Measurements from ENCODE around the gene ZFAND3. TPM values are rescaled to one million over a fixed set of nuclear protein-coding genes. Genes with fewer than 3 reads are reported as not detected.

The ZFAND3 gene
- polyA plus RNA-seq, 2 of the 4 experiments (the other 2 are of a cell fraction) = 12.0 to 50.0 TPM

- WGBS (ENCODE audit: missing lambda C conversion rate) = 92% methylated on average over 5 of the region's 5 CpGs
- H3K4me1 ChIP-seq = peaks cover 32% of the 10 kb centered on the region
These were observed 174.1 kb downstream of the ZFAND3 start for GRCh38 chr6:37993596-37993995.

GRCh38 chr6:37994223-37994622 lies 174.7 kb downstream of the ZFAND3 start:
- no peak overlapping the region for H3K4me3 ChIP-seq
- no peaks in the 10 kb centered on the region for H3K9me3 ChIP-seq
- ChIA-PET CTCF (interaction anchor here (0.6 to 1.4 kb wide), 3 partner anchors 10 to 203 kb away, joined by 3 read pairs; no protein-coding TSS in a partner anchor), POLR2A (no interaction called here)
- no peak overlapping the region for H3K4me2 ChIP-seq
- peaks cover 30% of the 10 kb centered on the region for H3K4me1 ChIP-seq
- no peak overlapping the region for H3K27ac ChIP-seq
- no peak for DNase-seq (ENCODE audit: low read depth in 1 of 2, low spot score in 1 of 2)
- no peak for TF ChIP-seq BHLHE40 (IDR thresholded peaks at IDR 0.05; ENCODE audit: low read depth, low read length)
- no peak for TF ChIP-seq USF2 (IDR thresholded peaks at IDR 0.05)
- TF ChIP-seq KDM5A (IDR thresholded peaks at IDR 0.05) = no peak
- no peak for TF ChIP-seq HOXB5 (CRISPR knock-in tag; IDR thresholded peaks at IDR 0.05)
- no peak for TF ChIP-seq CTCF (IDR thresholded peaks at IDR 0.05)
- FAIRE-seq = no peak
- WGBS (ENCODE audit: missing lambda C conversion rate) = 55% methylated on average over 2 of the region's 2 CpGs
- ATAC-seq = no peak

More at GRCh38 chr6:37993596-37993995, 174.1 kb downstream of the ZFAND3 start:
- CTCF ChIA-PET = interaction anchor here (0.6 to 1.4 kb wide), 2 partner anchors 140 to 202 kb away, joined by 3 read pairs; no protein-coding TSS in a partner anchor
- FAIRE-seq (no peak), DNase-seq (ENCODE audit: low read depth in 1 of 2, low spot score in 1 of 2) (no peak), ATAC-seq (no peak)
- no peak overlapping the region for H3K4me3 ChIP-seq
- no peaks in the 10 kb centered on the region for H3K9me3 ChIP-seq
- POLR2A ChIA-PET = no interaction called here
- H3K4me2 ChIP-seq = no peak overlapping the region
- H3K27ac ChIP-seq = no peak overlapping the region
- TF ChIP-seq HOXB13 (CRISPR knock-in tag; IDR thresholded peaks at IDR 0.05; ENCODE audit: low read depth) (no peak), RAD21 (conservative IDR thresholded peaks at IDR 0.05 in 1 of 2, IDR thresholded peaks at IDR 0.05 in 1 of 2) (no peak), GATA3 (IDR thresholded peaks at IDR 0.05; ENCODE audit: borderline replicate concordance) (no peak), ZSCAN20 (CRISPR knock-in tag; IDR thresholded peaks at IDR 0.05) (no peak), PHF8 (IDR thresholded peaks at IDR 0.05; ENCODE audit: borderline replicate concordance, low read depth) (no peak), KDM5A (IDR thresholded peaks at IDR 0.05) (no peak), EHF (CRISPR knock-in tag; IDR thresholded peaks at IDR 0.05) (no peak), ESRRA (IDR thresholded peaks at IDR 0.05; ENCODE audit: borderline replicate concordance, low read length) (no peak), RFX5 (IDR thresholded peaks at IDR 0.05) (no peak), FOXS1 (CRISPR knock-in tag; IDR thresholded peaks at IDR 0.05) (no peak), HDAC2 (IDR thresholded peaks at IDR 0.05) (no peak), CTCF (IDR thresholded peaks at IDR 0.05) (no peak), FOSL2 (IDR thresholded peaks at IDR 0.05) (no peak), FOSL2 (CRISPR knock-in tag; IDR thresholded peaks at IDR 0.05) (no peak), RNF2 (IDR thresholded peaks at IDR 0.05; ENCODE audit: borderline replicate concordance, low read depth) (no peak), ZFP36 (IDR thresholded peaks at IDR 0.05; ENCODE audit: borderline replicate concordance, partially characterized antibody) (no peak)
- TF ChIP-seq, protein P1, sequence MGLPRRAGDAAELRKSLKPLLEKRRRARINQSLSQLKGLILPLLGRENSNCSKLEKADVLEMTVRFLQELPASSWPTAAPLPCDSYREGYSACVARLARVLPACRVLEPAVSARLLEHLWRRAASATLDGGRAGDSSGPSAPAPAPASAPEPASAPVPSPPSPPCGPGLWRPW (IDR thresholded peaks at IDR 0.05) = no peak
- TF ChIP-seq, protein P2, sequence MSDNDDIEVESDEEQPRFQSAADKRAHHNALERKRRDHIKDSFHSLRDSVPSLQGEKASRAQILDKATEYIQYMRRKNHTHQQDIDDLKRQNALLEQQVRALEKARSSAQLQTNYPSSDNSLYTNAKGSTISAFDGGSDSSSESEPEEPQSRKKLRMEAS (IDR thresholded peaks at IDR 0.05) = no peak
- TF ChIP-seq, protein P3, sequence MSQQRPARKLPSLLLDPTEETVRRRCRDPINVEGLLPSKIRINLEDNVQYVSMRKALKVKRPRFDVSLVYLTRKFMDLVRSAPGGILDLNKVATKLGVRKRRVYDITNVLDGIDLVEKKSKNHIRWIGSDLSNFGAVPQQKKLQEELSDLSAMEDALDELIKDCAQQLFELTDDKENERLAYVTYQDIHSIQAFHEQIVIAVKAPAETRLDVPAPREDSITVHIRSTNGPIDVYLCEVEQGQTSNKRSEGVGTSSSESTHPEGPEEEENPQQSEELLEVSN (IDR thresholded peaks at IDR 0.05; ENCODE audit: borderline replicate concordance, low read depth) = no peak

Data from A549 (cell line).